GM19193 (cell line): ENCODE results near the gene GPR3.

ENCODE experiments used
- POLR2A ChIP-seq: IDR thresholded peaks from 4 replicates; pipeline ENCODE4 v1.6.1; 2011; ENCODE audit not compliant: insufficient read depth, insufficient read length; ENCODE audit errors: extremely low read depth

The GPR3 gene

DNA sequence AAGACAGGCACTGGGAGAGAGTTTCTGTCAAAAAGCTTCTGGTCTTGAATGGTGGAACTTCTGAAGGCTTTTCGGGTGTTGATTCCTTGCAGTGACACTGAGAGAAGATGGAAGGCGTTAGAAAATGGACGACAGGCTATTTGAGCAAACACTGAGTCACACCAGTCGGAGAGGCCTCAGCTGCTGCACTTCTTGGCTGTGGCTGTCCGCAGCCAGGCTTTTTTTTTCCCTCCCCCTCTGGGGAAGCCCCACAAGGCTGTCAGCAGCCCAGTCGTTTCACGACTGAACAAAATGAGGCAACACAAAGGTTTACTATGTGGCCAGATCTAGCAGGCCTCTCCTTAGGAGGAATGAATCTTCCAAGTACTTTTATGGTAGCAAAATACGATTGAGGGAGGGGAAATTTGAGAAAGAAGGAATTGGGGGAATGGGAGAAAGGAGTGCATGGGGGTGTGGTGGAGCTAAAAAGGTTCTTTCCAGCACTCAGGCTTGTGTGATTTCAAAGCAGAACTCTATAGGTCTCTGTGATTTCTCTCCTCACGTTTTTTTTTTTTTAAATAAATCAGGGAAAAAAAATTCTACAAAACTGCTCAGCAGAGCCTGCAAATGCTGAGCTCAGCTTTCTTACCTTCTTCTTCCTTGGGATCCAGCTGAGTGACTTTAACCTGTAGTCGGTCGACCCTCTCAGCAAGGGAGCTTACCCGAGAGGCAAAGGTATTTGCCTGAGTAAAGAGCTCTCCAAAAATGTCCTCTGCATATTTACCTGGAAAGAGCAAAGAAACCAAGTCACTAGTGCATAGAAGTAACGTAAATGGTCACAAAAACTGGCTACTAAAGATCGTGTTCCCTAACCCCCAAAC, 26.1 kb downstream of the GPR3 start:
- TF ChIP-seq POLR2A, result no peak

DNA sequence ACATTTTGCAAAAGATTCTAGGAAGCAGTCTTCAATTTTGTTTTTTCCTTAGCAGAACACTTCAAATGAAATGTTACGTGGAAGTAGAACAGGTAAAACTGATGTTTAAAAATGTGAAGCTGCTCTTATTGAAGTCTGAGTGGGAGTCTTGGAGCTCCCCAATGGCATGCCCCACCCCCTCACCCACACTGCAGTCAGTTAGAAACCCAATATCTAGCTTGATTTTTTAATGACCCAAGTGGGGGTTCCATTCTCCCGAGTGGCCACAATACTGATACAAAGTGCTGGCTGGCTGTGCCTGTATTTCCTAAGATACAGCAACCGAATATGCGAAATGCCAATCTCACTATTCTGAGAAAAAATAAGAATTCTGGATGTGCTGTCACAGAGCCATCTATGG, 31.3 kb downstream of the GPR3 start:
- TF ChIP-seq POLR2A, result no peak

DNA sequence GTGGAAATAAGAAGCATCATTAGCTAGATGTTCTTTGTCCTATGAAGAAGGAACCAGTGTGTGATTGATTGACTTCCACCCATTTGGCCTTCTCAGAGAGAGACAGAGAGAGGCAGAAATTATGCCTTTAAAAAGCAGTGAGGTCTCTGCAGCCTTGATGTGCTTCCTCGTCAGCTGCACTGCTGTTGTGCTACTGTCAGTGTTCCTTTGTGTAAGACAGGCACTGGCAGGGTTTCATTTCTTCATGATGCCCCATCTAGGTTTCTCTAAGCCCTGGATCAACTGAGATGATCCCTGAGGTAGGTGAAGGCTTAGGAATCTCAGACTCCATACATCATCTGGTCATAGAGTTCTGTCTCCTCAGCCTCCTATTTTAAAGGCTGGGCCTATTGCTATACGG, 34.9 kb downstream of the GPR3 start:
- TF ChIP-seq POLR2A, result no peak

DNA sequence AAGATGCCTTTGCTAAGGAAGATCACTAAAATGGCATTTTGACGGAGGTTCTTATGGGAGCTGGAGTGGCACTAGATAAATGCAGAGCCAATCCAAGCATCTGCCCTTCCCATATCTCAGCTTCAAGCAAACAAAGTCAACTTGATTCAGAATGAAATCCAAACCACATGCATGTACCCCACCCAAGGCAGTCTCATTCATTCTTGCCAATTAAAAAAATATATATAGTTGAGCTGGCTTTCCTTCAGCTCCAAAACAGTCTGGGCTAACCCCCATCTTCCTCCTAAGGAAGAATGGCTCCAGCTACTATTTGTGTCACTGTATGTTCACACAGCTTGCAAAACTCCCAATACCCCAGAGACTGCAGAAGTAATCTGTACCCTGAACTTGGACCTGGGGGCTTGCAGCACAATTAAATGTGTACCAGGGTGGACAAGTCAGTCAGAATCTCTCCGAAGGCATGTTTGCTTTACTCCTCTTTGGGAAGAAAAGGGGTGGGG, 35.4 kb downstream of the GPR3 start:
- no peak for TF ChIP-seq POLR2A

DNA sequence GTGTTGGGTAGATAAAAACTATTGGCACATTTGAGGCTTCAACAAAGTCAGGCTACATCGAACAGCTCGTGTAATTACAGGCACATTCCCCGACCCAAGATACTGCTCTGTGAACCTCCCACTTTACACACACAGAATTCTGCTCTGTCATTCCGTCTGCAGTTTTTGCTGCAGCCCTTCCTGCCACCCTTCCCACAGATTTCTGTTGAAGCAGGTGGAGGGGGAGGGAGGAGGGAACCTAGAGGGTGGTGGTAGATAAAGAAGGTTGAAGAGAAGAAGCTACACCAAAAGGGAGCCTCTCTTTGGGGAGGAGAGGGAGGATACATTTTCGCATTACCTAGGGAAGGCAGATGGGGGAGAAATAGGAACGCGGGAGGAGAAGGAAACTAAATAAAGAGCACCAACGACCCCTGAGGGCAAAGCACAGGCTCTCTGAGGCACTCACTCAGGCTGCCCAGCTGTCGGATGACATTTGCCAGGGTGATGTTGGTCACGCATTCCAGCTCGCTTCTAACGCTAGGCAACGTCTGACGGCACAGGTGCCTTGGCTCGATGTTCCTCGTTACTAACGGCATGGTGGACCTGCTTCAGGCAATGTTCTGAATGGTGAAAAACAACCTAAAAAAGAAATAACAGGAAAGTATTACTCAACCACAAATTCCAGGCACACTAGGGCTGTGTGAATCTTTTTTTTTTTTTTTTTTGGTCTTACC, 36.0 kb downstream of the GPR3 start:
- TF ChIP-seq POLR2A, result no peak

DNA sequence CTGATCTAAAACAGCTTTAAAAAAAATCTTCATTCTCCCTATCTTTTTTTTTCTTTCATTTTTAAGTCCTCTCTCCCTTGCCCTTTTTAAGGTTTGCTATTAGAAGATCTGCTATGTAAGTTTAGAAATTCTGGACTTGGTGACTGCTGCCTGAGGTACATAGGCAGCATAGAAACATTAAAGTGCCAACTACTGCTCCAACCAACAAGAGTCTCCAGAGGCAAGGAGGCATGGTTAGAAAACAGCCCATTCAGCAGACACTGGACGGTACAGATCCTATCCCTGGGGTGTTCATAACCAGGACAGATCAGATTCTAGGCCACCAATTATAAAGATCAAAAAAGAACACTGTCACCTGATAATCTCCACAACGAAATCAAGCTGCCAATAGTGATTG, 36.6 kb downstream of the GPR3 start:
- no peak for TF ChIP-seq POLR2A

DNA sequence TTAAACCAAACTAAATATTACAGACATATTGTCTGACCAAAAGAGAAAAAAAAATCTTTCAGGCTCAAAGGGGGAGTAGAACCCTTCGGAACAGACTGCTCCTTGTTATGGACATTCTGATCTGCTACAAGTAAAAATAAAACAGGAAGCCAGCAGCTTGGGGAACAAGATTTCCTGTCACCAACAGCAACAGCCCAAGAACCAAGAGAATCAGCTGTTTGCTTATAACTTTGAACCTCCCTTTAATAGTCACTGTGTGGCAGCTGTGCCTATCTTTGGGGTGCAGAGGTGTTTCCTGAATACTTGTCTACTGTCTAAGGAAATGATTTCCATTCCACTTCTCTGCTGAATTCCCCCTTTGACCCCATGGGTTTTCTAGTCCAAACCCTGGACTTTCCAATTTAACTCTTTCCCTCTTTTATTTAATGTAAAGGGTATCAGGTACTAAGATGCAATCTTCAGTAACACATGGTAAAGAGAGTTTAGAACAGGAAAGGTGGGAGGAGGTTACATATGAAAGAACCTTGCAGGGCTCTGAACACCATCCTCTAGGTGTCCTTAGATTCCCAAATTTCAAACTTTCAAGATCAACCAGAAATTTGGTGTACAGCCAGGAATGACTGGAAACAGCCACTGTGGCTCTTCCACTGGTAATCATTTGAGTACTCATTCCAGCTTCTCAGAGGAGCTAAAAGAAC, 38.6 kb downstream of the GPR3 start:
- no peak for TF ChIP-seq POLR2A

DNA sequence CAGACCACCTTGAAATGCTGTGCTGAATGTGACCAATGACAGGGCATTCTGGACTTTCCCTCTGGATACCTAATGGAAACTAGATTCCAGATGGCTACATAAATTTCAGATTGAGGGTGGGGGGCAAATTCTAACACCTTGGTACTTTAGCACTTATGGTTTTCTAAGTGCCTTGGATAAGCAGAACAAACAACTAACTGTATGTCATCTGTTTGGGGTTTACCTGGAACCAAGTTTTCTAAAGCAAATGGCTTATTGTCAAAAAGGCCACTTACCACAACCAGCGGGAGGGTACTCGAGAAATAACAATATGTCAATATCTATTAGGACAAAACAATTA, 39.1 kb downstream of the GPR3 start:
- no peak for TF ChIP-seq POLR2A

DNA sequence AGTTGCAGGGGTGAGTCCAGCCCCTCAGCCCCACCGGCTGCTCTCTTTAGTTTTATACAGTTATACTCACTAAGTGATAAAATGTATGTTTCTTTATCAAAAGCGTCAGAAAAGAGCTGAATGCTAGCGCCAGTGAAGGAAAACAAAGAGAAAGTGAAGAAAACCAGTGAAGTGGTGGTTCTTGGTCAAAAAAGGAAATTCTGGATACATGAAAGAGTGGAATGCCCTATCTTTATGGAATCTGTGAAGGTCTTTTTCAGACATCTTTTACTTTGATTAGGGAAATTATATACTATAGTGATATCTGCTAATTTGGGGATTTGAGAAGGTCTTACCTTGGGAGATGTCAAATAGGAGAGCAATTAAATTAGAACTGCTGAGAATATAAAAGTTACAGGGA, 41.3 kb downstream of the GPR3 start:
- TF ChIP-seq POLR2A, result no peak

DNA sequence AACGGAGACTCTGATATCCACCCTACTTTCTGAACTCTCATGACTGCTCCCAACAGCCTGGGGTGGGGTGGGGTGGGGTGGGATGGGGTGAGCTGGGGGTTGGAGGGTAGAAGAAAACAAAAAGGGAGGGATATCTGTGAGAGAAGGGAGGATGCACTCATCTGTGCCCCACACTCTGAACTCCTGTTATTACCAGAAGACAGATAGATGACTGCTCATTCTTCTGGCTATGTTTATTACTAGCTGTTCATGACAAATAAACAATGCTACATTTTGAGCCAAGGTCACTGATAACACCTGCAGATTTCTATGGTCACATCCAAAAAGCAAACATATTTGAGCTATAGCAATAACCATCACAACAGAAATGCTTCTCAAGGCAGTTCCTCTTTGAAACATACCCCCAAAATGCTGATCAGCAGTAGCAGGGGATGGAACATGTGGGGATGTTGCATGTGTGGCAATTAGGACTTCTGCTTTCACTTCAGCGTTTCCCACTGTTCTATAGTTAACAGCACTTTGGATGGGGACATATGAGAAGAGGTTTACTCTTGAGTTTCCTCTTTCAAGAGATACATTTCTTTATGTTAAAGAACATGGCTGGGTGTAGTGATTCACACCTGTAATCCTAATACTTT, 43.3 kb downstream of the GPR3 start:
- TF ChIP-seq POLR2A, result no peak

DNA sequence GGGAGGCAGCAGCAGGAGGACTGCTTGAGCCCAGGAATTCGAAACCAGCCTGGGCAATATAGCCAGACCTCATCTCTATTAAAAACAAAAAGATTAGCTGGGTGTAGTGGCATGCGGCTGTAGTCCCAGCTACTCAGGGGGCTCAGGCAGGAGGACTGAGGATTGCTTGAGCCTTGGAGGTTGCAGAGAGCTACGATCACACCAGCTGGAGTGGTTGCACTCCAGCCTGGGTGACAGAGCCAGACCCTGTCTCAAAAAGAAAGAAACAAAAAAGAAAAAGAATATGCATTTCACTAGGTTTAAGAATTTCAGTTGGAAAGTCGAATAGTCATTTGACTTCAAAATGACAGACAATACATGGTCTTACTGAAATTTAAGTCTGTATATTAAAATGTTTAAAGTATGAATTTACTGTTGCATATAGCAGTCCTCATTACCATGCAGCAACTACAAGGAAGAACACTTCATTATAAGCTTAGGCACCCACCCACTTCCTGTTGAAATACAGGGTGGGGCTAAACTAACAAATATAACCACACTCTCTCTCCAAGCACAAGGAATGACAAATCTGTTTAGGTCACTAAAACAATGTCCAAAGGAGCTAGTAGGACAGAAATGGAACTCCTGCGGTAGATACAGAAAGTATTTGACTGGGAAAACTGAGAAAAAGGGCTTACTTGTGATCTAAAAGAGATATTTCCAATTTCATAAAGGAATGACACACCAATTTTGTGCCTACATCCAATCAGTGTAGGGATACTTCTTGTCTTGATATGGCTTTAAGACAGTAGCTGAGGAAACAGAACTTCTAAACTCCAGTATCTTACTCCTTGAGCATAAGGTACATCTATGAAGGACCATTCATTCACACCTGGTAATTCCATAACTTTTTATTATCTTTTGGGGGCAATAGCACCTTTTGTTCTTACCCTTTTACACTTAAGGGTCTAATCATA, 44.1 kb downstream of the GPR3 start:
- no peak for TF ChIP-seq POLR2A

DNA sequence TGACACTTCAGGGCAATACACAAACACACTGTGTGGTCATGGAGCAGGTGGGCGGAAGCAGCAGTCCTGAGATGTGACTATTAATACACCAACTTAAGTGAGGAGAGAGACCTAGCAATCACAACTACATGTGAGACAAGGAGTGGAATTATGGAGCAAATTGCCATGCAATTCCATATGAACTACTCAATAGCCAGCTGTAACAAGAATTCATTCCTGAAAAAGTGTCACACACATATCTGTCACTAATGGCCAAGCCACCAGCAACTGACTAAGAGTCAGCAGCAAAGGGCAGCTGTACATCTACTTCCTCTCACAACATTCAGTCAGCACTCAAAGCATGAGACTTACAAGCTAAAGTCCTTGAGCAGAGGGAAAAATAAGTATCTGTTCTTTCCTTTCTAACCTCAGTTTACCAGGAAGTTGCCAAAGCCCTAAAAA, 46.2 kb downstream of the GPR3 start:
- TF ChIP-seq POLR2A, result no peak

DNA sequence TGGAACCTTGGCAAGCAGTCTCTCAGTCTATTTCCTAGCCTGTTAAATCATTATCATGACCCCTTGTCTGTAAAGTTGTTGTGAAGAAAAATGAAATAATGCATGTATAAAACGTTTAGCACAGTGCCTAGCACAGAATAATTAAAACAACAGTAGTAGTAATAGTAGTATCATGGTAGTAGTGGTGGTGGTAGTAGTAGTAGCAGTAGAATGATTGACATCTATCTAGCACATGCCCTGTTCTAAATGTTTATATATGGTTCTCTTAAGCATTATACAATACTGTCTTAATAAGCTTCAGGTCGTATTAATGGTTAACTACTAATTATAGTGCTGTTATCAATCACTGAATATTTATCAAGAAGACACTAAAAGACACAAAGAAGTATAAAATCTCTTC, 46.7 kb downstream of the GPR3 start:
- no peak for TF ChIP-seq POLR2A

DNA sequence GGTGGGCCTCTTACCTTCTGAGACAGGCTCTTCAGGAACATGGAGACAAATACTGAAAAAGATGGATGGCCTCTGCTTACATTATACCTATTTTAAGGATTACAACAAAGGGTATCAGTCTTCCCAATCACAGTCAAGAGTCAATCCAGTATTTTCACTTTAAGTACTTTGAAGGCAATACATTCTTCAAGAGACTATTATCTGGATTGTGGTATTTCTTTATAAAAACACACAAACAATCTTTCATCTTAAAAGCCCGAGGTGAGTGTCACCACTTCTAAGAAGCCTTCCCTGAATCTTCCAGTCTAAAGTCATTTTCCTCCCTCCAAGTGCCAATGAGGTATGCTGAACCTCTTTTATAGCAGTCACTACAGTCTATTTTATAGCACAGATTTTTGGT, 52.2 kb downstream of the GPR3 start:
- no peak for TF ChIP-seq POLR2A
